IPS-18c (cell line): Measurements from ENCODE around the gene CDKN2B-AS1.

Experiments used
- H3K4me3 ChIP-seq: 2 replicates; pipeline ENCODE4 v1.7.0; 2013; ENCODE audit warnings: low read depth, mild to moderate bottlenecking, low read length, moderate library complexity; ENCODE audit not compliant: insufficient read depth
- H3K9me3 ChIP-seq: one replicate; pipeline ENCODE4 v1.6.1; 2013; ENCODE audit warnings: mild to moderate bottlenecking, low read length, moderate library complexity; ENCODE audit not compliant: control insufficient read depth, insufficient read depth

Gene CDKN2B-AS1

GRCh38 chr9:21974722-21975409 is 19.7 kb upstream of the CDKN2B-AS1 start:
- H3K9me3 ChIP-seq = no peaks in the 10 kb centered on the region
- H3K4me3 ChIP-seq = peak overlapping the region; percentile 52

- H3K4me3 ChIP-seq = no peak overlapping the region
- no peaks in the 10 kb centered on the region for H3K9me3 ChIP-seq
Measured at GRCh38 chr9:21976334-21976875, 18.2 kb upstream of the CDKN2B-AS1 start.

- no peaks in the 10 kb centered on the region for H3K9me3 ChIP-seq
- no peak overlapping the region for H3K4me3 ChIP-seq
Measured at GRCh38 chr9:21982391-21982790, 12.2 kb upstream of the CDKN2B-AS1 start.

- Histone ChIP-seq H3K4me3 (no peak overlapping the region), H3K9me3 (no peaks in the 10 kb centered on the region)
Measured at GRCh38 chr9:21982861-21983560, 11.6 kb upstream of the CDKN2B-AS1 start.

GRCh38 chr9:21983561-21983935 is 11.0 kb upstream of the CDKN2B-AS1 start:
- Histone ChIP-seq H3K4me3 (no peak overlapping the region), H3K9me3 (no peaks in the 10 kb centered on the region)

- H3K4me3 ChIP-seq = no peak overlapping the region
- no peaks in the 10 kb centered on the region for H3K9me3 ChIP-seq
Measured at GRCh38 chr9:21984101-21984500, 10.5 kb upstream of the CDKN2B-AS1 start.

GRCh38 chr9:21985964-21986667 is 8.5 kb upstream of the CDKN2B-AS1 start:
- Histone ChIP-seq H3K9me3 (no peaks in the 10 kb centered on the region), H3K4me3 (no peak overlapping the region)

- Histone ChIP-seq H3K9me3 (no peaks in the 10 kb centered on the region), H3K4me3 (no peak overlapping the region)
Measured at GRCh38 chr9:21988056-21988990, 6.3 kb upstream of the CDKN2B-AS1 start.

GRCh38 chr9:21989440-21990189 is 5.0 kb upstream of the CDKN2B-AS1 start:
- H3K9me3 ChIP-seq = no peaks in the 10 kb centered on the region
- H3K4me3 ChIP-seq = peak overlapping the region; percentile 32; the same call in 1 of the 2 replicates

- H3K4me3 ChIP-seq = no peak overlapping the region
- H3K9me3 ChIP-seq = no peaks in the 10 kb centered on the region
Measured at GRCh38 chr9:21991072-21991959, 3.3 kb upstream of the CDKN2B-AS1 start.

- no peak overlapping the region for H3K4me3 ChIP-seq
- no peaks in the 10 kb centered on the region for H3K9me3 ChIP-seq
Measured at GRCh38 chr9:21993007-21993406, 1.6 kb upstream of the CDKN2B-AS1 start.

GRCh38 chr9:21993893-21994555 is 567 bp upstream of the CDKN2B-AS1 start, which contains the start of gene CDKN2A:
CDKN2A (minus strand) TSS chr9:21994392.
- no peaks in the 10 kb centered on the region for H3K9me3 ChIP-seq
- peak within 1 kb of the TSS; percentile 62 for H3K4me3 ChIP-seq

- Histone ChIP-seq H3K4me3 (peak overlapping the region; percentile 62), H3K9me3 (no peaks in the 10 kb centered on the region)
Measured at GRCh38 chr9:21995006-21995665, 545 bp downstream of the CDKN2B-AS1 start.

- Histone ChIP-seq H3K4me3 (peak overlapping the region; percentile 62), H3K9me3 (no peaks in the 10 kb centered on the region)
Measured at GRCh38 chr9:21995666-21996398, 1.2 kb downstream of the CDKN2B-AS1 start.
